ENCODE results near the gene CKAP4. TPM values are rescaled to one million over a fixed set of nuclear protein-coding genes. Genes with fewer than 3 reads are reported as not detected.
A peak's percentile ranks its signal among the peaks of the same experiment; 100 is the strongest.

The CKAP4 gene
- total RNA-seq, 1 experiment from 2014 or later = 101 TPM

GRCh38 chr12:106254724-106255123 lies 6.9 kb upstream of the CKAP4 start:
- CTCF ChIA-PET = interaction anchor here (1.2 to 1.4 kb wide), 3 partner anchors 27 to 91 kb away, joined by 3 to 4 read pairs (median 4); no protein-coding TSS in a partner anchor
- no peak for DNase-seq (ENCODE audit: unreplicated experiment)
- POLR2A ChIA-PET = interaction anchor here (0.7 to 1.0 kb wide), 2 partner anchors 27 to 1582 kb away, joined by 3 read pairs; no protein-coding TSS in a partner anchor
- BruUV-seq (replicated peaks) = no TSS peak
- Mint-ChIP-seq H3K4me3 (ENCODE audit: unreplicated experiment) (no peak overlapping the region), H3K27ac (ENCODE audit: low read depth, unreplicated experiment) (no peak overlapping the region), H3K4me1 (ENCODE audit: insufficient read depth, unreplicated experiment) (peaks cover 3% of the 10 kb centered on the region), H3K36me3 (ENCODE audit: insufficient read depth, unreplicated experiment) (no peaks in the 10 kb centered on the region), H3K9me3 (ENCODE audit: unreplicated experiment) (no peaks in the 10 kb centered on the region), H3K27me3 (ENCODE audit: insufficient read depth, unreplicated experiment) (no peaks in the 10 kb centered on the region)
- intact Hi-C loops (cut with micrococcal nuclease) = no loop called here
- TF ChIP-seq CTCF (IDR thresholded peaks at IDR 0.05; ENCODE audit: unreplicated experiment) = no peak

- Mint-ChIP-seq H3K36me3 (ENCODE audit: insufficient read depth, unreplicated experiment) (no peaks in the 10 kb centered on the region), H3K27me3 (ENCODE audit: insufficient read depth, unreplicated experiment) (no peaks in the 10 kb centered on the region), H3K27ac (ENCODE audit: low read depth, unreplicated experiment) (no peak overlapping the region), H3K9me3 (ENCODE audit: unreplicated experiment) (no peaks in the 10 kb centered on the region), H3K4me3 (ENCODE audit: unreplicated experiment) (no peak overlapping the region), H3K4me1 (ENCODE audit: insufficient read depth, unreplicated experiment) (peaks cover 11% of the 10 kb centered on the region)
- no TSS peak for BruUV-seq (replicated peaks)
- ChIA-PET POLR2A (no interaction called here), CTCF (interaction anchor here (1.2 to 3.8 kb wide), 3 partner anchors 25 to 31 kb away, joined by 4 to 18 read pairs (median 7); no protein-coding TSS in a partner anchor)
- intact Hi-C loops (cut with micrococcal nuclease) = no loop called here
- TF ChIP-seq CTCF (IDR thresholded peaks at IDR 0.05; ENCODE audit: unreplicated experiment) = no peak
- no peak for DNase-seq (ENCODE audit: unreplicated experiment)
Measured at GRCh38 chr12:106251631-106252455, 4.0 kb upstream of the CKAP4 start.

- intact Hi-C loops (cut with micrococcal nuclease) = loop anchor here (5.0 to 10.0 kb wide), 2 partner anchors 98 to 845 kb away; partner anchors contain the start of gene CRY1
- Mint-ChIP-seq H3K27ac (ENCODE audit: low read depth, unreplicated experiment) (peak overlapping the region; percentile 7), H3K9me3 (ENCODE audit: unreplicated experiment) (no peaks in the 10 kb centered on the region), H3K36me3 (ENCODE audit: insufficient read depth, unreplicated experiment) (peaks cover 13% of the 10 kb centered on the region), H3K4me1 (ENCODE audit: insufficient read depth, unreplicated experiment) (peaks cover 18% of the 10 kb centered on the region), H3K4me3 (ENCODE audit: unreplicated experiment) (peak overlapping the region; percentile 76), H3K27me3 (ENCODE audit: insufficient read depth, unreplicated experiment) (no peaks in the 10 kb centered on the region)
- BruUV-seq (replicated peaks) = no TSS peak
- CTCF ChIA-PET = interaction anchor here (1.6 to 3.8 kb wide), 2 partner anchors 23 to 96 kb away, joined by 6 to 18 read pairs; no protein-coding TSS in a partner anchor
- no peak for TF ChIP-seq CTCF (IDR thresholded peaks at IDR 0.05; ENCODE audit: unreplicated experiment)
- POLR2A ChIA-PET = interaction anchor here (1.1 to 3.9 kb wide), 2 partner anchors 22 to 53 kb away, joined by 8 to 26 read pairs; partner anchors contain the start of gene TCP11L2
- DNase-seq (ENCODE audit: unreplicated experiment) = no peak
Measured at GRCh38 chr12:106249411-106250135, 1.8 kb upstream of the CKAP4 start.
